Activated T-helper 1 cell treated with anti-CD3 and anti-CD28 coated beads, Interleukin-12 subunit alpha, Interleukin-12 subunit beta, Interleukin-2, Interleukin-4 antibody, amounts not matched to agents 30 ng/mL and 10 ng/mL and 1 ng/mL, durations not matched to agents 14 hours and 24 hours and 36 hours (primary cell): Measurements from ENCODE around the gene SH2D3C. TPM values are rescaled to one million over a fixed set of nuclear protein-coding genes. Genes with fewer than 3 reads are reported as not detected.

Experiments used
- DNase-seq: peaks from one replicate; pipeline ENCODE4 v3.0.0; 2021; ENCODE audit warnings: low spot score
- H3K27ac Mint-ChIP-seq: one replicate; pipeline ENCODE4 v1.8.0; 2021; ENCODE audit warnings: mild to moderate bottlenecking, mixed read lengths
- H3K27me3 Mint-ChIP-seq: one replicate; pipeline ENCODE4 v1.8.0; 2022; ENCODE audit warnings: mild to moderate bottlenecking, moderate library complexity, mixed read lengths; ENCODE audit not compliant: insufficient read depth
- H3K36me3 Mint-ChIP-seq: one replicate; pipeline ENCODE4 v1.8.0; 2021; ENCODE audit warnings: low read depth, mixed read lengths
- H3K4me1 Mint-ChIP-seq: one replicate; pipeline ENCODE4 v1.8.0; 2021; ENCODE audit warnings: low read depth, mixed read lengths
- H3K4me3 Mint-ChIP-seq: one replicate; pipeline ENCODE4 v1.8.0; 2021; ENCODE audit warnings: mild to moderate bottlenecking, moderate library complexity, mixed read lengths
- H3K9me3 Mint-ChIP-seq: one replicate; pipeline ENCODE4 v1.8.0; 2021; ENCODE audit warnings: mixed read lengths
- intact Hi-C: fragments of 100-400 bp; cut with micrococcal nuclease; formaldehyde crosslinking; loops from one replicate; pipeline ENCODE4 v1.15.1; 2024
- total RNA-seq: library from RNA; stranded (reverse); gene quantifications from 2 replicates; pipeline ENCODE4 v1.2.3, GENCODE V29; 2022

The SH2D3C gene
- total RNA-seq, 1 donor from 2014 or later, result 30.0 TPM

- no peak for DNase-seq
- H3K4me3 Mint-ChIP-seq, result peak overlapping the region; percentile 53
- H3K36me3 Mint-ChIP-seq, result no peaks in the 10 kb centered on the region
- H3K4me1 Mint-ChIP-seq, result peaks cover 18% of the 10 kb centered on the region
- intact Hi-C loops, result no loop called here
- no peaks in the 10 kb centered on the region for H3K9me3 Mint-ChIP-seq
- H3K27ac Mint-ChIP-seq, result no peak overlapping the region
- peaks cover 2% of the 10 kb centered on the region for H3K27me3 Mint-ChIP-seq
Measured at GRCh38 chr9:127712371-127712770, 66.1 kb downstream of the SH2D3C start.

DNA sequence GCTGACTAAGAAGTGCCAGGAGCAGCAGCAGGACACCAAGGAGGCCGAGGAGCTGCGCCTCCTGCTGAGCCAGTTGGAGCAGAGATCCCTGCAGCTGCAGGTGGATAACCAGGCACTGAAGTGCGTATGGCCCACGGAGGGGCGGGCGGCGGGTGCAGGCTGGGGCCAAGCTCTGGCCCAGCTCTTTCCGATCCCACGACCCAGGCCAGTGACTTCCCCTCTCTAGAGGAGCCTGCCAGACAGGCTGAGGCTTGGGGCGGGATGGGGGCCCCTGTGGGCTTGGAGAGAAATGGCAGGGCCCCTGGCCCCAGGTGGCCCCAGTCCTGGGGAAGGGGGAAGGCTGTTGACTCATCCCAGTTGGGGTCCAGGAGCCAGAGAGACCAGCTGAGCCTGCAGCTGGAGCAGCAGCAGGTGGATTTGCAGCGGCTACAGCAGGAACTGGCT lies 66.6 kb downstream of the SH2D3C start:
- peaks cover 2% of the 10 kb centered on the region for H3K27me3 Mint-ChIP-seq

DNA sequence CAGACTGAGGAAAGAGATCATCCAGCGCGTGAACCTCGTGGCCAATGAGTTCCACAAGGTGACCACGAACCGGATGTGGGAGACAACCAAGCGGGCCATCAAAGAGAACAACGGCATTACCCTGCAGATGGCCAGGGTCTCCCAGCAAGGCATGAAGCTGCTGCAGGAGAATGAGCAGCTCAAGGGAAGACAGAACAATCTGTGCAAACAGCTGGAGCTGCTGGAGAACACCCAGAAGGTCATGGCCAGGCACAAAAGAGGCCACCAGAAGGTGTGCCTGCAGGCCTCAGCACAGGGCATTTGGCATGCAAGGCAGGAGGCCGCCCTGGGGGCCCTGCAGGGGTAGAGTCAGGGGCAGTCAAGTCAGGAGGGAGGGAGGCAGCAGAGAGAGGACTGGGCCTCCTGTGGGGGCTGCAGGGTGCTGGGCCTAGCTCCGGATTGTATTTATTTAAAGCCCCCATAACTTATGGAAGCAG lies 67.2 kb downstream of the SH2D3C start:
- Mint-ChIP-seq H3K4me1 (peaks cover 17% of the 10 kb centered on the region), H3K36me3 (no peaks in the 10 kb centered on the region), H3K9me3 (no peaks in the 10 kb centered on the region), H3K4me3 (no peak overlapping the region), H3K27me3 (peaks cover 2% of the 10 kb centered on the region), H3K27ac (no peak overlapping the region)
- intact Hi-C loops, result no loop called here
- no peak for DNase-seq

More for the DNA sequence above, 66.6 kb downstream of the SH2D3C start:
- Mint-ChIP-seq H3K4me3 (no peak overlapping the region), H3K4me1 (peaks cover 18% of the 10 kb centered on the region), H3K36me3 (no peaks in the 10 kb centered on the region), H3K9me3 (no peaks in the 10 kb centered on the region), H3K27ac (no peak overlapping the region)
- DNase-seq, result no peak
- intact Hi-C loops, result no loop called here

DNA sequence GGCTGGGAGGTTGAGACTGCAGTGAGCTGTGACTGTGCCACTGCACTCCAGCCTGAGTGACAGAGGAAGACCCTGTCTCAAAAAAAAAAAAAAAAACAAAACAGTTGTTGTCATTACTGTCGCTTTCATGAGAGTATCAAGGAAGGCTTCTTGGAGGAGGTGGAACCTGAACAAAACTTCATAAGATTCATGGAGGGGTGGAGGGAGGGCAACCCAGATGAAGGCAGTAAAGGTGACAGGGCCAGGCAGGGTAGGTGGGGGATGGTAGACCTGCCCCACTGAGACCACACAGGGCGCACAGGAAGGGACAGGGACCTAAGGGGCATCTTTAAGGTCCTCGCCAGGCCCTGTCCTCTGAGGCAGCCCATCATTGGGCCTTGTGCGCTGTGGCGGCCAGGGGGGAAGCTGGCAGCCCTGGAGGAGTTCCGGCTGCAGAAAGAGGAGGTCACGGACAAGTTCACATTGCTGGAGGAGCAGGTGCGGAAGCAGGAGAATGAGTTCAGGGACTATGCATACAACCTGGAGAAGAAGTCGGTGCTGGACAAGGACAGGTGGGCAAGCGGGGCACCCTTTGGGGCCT lies 68.2 kb downstream of the SH2D3C start:
- Mint-ChIP-seq H3K27me3 (no peaks in the 10 kb centered on the region), H3K36me3 (no peaks in the 10 kb centered on the region), H3K27ac (no peak overlapping the region), H3K4me1 (peaks cover 8% of the 10 kb centered on the region), H3K4me3 (no peak overlapping the region), H3K9me3 (no peaks in the 10 kb centered on the region)
- DNase-seq, result no peak
- intact Hi-C loops, result no loop called here

- Mint-ChIP-seq H3K36me3 (no peaks in the 10 kb centered on the region), H3K9me3 (no peaks in the 10 kb centered on the region), H3K27ac (no peak overlapping the region), H3K4me1 (peaks cover 7% of the 10 kb centered on the region), H3K27me3 (no peaks in the 10 kb centered on the region), H3K4me3 (no peak overlapping the region)
- DNase-seq, result no peak
- intact Hi-C loops, result no loop called here
Measured at GRCh38 chr9:127708952-127709587, 69.4 kb downstream of the SH2D3C start.

DNA sequence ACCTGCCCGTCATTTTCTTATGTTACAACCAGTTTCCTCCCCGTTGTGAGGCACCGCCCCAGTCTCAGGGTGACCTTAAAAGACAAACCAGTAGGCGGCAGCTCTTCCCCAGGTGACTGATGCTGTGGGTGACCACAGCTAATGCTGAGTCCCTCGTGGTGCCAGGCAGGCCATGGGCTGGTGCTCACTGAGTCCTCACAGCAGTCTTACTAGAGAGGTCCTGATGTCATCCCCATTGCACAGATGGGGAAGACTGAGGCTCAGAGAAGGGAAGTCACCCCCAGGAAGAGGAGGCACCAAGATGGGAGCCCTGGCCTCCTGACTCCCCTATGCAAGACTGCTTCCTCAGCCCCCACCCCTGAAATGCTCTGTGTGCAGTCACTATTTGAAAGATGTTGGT lies 70.7 kb downstream of the SH2D3C start:
- peaks cover 7% of the 10 kb centered on the region for H3K4me1 Mint-ChIP-seq
- no peak for DNase-seq
- no peaks in the 10 kb centered on the region for H3K36me3 Mint-ChIP-seq
- no peak overlapping the region for H3K4me3 Mint-ChIP-seq
- intact Hi-C loops, result no loop called here
- peaks cover 2% of the 10 kb centered on the region for H3K27me3 Mint-ChIP-seq
- H3K27ac Mint-ChIP-seq, result no peak overlapping the region
- H3K9me3 Mint-ChIP-seq, result no peaks in the 10 kb centered on the region

DNA sequence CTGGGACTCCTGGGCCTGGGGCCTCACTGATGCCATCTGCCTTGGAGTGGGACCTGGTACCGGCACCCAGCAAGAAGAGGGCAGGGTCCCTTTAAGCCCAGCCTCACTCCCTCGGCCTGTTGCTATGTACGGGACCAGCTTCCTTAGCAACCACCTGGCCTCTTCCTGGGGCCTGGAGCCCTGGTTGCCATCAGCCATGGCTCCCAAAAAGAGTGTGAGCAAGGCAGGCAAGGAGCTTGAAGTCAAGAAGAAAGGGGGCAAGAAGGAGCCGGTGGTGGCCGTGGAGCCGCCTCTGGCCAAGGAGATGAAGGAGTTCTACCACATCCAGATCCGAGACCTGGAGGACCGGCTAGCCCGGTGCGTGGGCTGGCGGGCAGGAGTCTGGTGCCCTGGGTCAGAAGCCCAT lies 71.6 kb downstream of the SH2D3C start, which contains the start of gene CFAP157:
Gene CFAP157, plus strand, starts transcription at position 153 of the 406 bp plus-strand sequence. Its CDS starts 44 bp downstream, at position 197.
- intact Hi-C loops, result no loop called here
- Mint-ChIP-seq H3K27ac (no peak within 1 kb of the TSS), H3K4me1 (peaks cover 7% of the 10 kb centered on the region), H3K4me3 (no peak within 1 kb of the TSS), H3K27me3 (peaks cover 2% of the 10 kb centered on the region), H3K36me3 (no peaks in the 10 kb centered on the region), H3K9me3 (no peaks in the 10 kb centered on the region)
- DNase-seq, result no peak

GRCh38 chr9:127705577-127706379 lies 72.7 kb downstream of the SH2D3C start:
- H3K9me3 Mint-ChIP-seq, result no peaks in the 10 kb centered on the region
- H3K4me1 Mint-ChIP-seq, result no peaks in the 10 kb centered on the region
- H3K36me3 Mint-ChIP-seq, result no peaks in the 10 kb centered on the region
- no peak for DNase-seq
- H3K27ac Mint-ChIP-seq, result no peak overlapping the region
- peaks cover 2% of the 10 kb centered on the region for H3K27me3 Mint-ChIP-seq
- intact Hi-C loops, result no loop called here
- H3K4me3 Mint-ChIP-seq, result no peak overlapping the region

DNA sequence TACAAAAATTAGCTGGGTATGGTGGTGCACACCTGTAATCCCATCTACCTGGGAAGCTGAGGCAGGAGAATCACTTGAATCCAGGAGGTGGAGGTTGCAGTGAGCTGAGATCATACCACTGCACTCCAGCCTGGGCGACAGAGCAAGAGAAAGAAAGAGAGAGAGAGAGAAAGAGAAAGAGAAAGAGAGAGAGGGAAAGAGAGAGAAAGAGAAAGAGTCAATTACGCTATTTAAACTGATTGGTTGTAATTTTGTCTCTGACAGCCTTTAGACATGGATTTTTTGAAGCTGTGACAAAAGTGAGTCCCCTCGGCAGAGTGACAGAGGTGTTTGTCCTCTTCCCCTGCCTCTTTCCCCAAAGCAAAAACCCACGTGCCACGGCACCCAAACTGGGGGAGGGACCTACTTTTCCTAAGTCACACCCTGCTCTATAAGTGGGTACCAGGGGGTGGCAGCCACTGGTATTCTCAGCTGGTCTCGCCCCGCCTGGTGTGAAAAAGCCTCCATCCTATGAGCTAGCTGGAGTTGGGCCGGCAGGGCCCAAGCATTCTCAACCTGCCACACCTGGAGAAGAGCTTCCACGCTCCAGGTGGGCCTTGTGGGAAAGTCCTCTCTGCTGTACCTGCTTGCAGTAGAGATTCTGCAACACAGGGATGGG lies 75.0 kb downstream of the SH2D3C start:
- Mint-ChIP-seq H3K4me1 (peaks cover 15% of the 10 kb centered on the region), H3K4me3 (no peak overlapping the region), H3K9me3 (no peaks in the 10 kb centered on the region), H3K36me3 (no peaks in the 10 kb centered on the region), H3K27ac (no peak overlapping the region), H3K27me3 (peaks cover 2% of the 10 kb centered on the region)
- intact Hi-C loops, result no loop called here
- DNase-seq, result no peak

GRCh38 chr9:127700594-127701255 lies 77.7 kb downstream of the SH2D3C start:
- Mint-ChIP-seq H3K27ac (no peak overlapping the region), H3K4me3 (no peak overlapping the region), H3K36me3 (no peaks in the 10 kb centered on the region), H3K27me3 (peaks cover 2% of the 10 kb centered on the region), H3K4me1 (peaks cover 15% of the 10 kb centered on the region), H3K9me3 (no peaks in the 10 kb centered on the region)
- DNase-seq, result no peak
- intact Hi-C loops, result no loop called here

DNA sequence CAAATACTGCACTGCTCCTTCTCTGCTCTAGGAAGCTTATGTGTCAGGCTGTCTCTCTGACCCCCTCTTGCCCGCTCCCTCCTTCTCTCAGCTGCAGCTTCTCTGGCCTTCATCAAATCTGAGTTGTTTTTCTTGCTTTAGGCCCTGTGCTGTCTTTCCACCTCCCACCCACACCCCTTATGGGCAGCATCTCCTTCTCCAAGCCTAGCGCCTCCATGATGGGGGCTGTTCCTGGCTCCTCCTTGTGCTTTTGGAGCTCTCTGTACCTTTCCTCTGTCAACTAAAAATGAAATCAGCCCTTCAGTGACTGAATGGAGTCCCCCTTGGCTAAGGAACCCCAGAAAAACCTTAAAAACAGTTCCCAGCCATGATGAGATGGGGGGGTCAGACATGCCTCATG lies 78.3 kb downstream of the SH2D3C start:
- no peaks in the 10 kb centered on the region for H3K9me3 Mint-ChIP-seq
- H3K36me3 Mint-ChIP-seq, result no peaks in the 10 kb centered on the region
- H3K4me3 Mint-ChIP-seq, result no peak overlapping the region
- H3K27me3 Mint-ChIP-seq, result peaks cover 2% of the 10 kb centered on the region
- no peak for DNase-seq
- no peak overlapping the region for H3K27ac Mint-ChIP-seq
- peaks cover 15% of the 10 kb centered on the region for H3K4me1 Mint-ChIP-seq
- intact Hi-C loops, result no loop called here

GRCh38 chr9:127698985-127699670 lies 79.3 kb downstream of the SH2D3C start:
- no peaks in the 10 kb centered on the region for H3K36me3 Mint-ChIP-seq
- no peaks in the 10 kb centered on the region for H3K9me3 Mint-ChIP-seq
- peak overlapping the region; percentile 49 for H3K4me3 Mint-ChIP-seq
- intact Hi-C loops, result loop anchor here (1.0 to 5.0 kb wide), 2 partner anchors 16 to 87 kb away; partner anchors contain the start of genes PTRH1 and STXBP1
- peak overlapping the region; percentile 22 for H3K27ac Mint-ChIP-seq
- peak; percentile 82 for DNase-seq
- H3K27me3 Mint-ChIP-seq, result peaks cover 2% of the 10 kb centered on the region
- H3K4me1 Mint-ChIP-seq, result peaks cover 15% of the 10 kb centered on the region
